HL-60/S4 treated with retinoic acid at 250 ng/mL for 4 days and 3 days (cell line): ENCODE results near the gene LSP1.

ENCODE experiments used
- in situ Hi-C: fragments of 300-500 bp; cut with MboI; formaldehyde crosslinking; loops from 2 replicates; pipeline ENCODE4 v1.7.0; 2022; ENCODE audit warnings: low sequenced_read_pairs

LSP1 gene

DNA sequence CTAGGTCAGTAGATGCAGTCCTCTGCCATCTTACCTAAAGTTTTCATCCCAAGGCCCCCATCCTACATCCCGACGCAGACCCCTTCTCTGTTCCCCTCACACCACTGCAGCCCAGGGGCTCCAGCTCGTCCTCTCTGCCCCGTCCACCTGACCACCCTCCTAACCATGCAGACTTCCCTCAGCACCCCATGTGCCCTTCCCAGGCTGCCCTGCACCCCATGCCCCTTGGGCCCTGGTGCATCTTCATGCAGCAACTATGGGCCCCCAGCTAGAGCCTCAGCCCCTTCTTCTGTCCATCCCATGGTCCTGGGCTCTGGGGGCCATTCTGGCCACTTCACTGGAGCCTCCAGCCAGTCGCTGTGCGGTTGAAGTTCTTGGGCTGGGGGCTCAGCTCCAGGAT is 35.9 kb downstream of the LSP1 start:
- in situ Hi-C loops, result no loop called here

- in situ Hi-C loops, result no loop called here
Measured at GRCh38 chr11:1889224-1889930, 36.5 kb downstream of the LSP1 start.

GRCh38 chr11:1889941-1890855 is 37.3 kb downstream of the LSP1 start:
- in situ Hi-C loops, result no loop called here

GRCh38 chr11:1890856-1891830 is 38.3 kb downstream of the LSP1 start:
- in situ Hi-C loops, result no loop called here

GRCh38 chr11:1891831-1892115 is 38.9 kb downstream of the LSP1 start, which contains the start of gene PRR33:
PRR33 (minus strand) TSS chr11:1891895; CDS start chr11:1890584, 1,311 bp downstream.
- in situ Hi-C loops, result no loop called here

- in situ Hi-C loops, result no loop called here
Measured at GRCh38 chr11:1892116-1892515, 39.2 kb downstream of the LSP1 start.

DNA sequence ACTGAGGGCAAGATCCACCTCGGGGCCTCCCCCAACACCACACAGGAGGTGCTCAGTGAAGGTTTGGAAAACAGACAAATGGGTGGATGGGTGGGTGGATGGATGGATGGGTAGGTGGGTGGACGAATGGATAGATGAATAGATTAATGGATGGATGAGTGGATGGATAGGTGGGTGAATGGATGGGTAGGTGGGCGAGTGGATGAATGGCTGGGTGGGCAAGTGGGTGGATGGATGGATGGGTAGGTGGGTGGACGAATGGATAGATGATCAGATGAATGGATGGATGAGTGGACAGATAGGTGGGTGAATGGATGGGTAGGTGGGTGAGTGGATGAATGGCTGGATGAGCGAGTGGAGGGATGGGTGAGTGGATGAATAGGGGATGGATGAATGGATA is 39.7 kb downstream of the LSP1 start:
- in situ Hi-C loops, result no loop called here

DNA sequence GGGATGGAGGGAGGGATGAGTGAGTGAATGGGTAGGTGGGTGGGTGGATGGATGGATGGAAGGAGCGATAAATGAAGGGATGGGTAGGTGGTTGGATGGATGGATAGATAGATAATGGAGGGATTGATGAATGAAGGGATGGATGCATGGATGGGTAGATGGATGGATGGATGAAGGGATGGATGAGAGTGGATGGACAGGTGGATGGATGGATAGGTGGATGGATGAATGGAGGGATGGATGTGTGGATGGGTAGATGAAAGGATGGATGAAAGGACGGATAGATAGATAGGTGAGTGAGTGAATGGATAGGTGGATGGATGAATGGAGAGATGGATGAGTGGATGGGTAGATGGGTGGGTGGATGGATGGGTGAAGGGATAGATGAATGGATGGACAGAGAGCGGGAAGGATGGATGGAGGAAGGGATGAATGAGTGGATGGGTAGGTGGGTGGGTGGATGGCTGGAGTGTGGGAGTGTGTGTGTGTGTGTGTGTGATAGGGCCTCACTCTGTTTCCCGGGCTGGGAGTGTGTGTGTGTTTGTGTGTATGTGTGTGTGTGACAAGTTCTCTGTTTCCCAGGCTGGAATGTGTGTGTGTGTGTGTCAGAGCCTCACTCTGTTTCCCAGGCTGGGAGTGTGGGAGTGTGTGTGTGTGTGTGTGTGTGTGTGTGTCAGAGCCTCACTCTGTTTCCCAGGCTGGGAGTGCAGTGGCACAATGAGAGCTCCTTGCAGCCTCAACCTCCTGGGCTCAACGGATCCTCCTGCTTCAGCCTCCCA is 40.9 kb downstream of the LSP1 start:
- in situ Hi-C loops, result no loop called here

DNA sequence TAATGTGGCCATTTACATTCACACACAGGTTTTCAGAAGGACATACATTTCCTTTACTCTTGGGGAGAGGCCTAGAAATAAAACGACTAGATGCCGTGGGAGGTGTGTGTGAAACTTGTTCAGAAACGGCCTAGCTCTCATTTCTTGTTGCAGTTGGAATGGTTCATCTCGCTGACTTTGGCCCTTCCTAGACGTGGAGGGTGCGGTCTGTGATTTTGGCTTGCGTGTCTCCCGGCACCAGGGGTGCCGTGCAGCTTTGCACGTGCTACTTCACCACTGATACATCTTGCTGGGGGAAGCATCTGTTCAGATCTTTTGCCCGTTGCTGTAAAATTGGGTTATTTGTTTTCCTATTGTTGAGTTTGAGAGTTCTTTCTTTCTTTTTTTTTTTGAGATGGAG is 41.9 kb downstream of the LSP1 start:
- in situ Hi-C loops, result no loop called here

- in situ Hi-C loops, result no loop called here
Measured at GRCh38 chr11:1896468-1896867, 43.6 kb downstream of the LSP1 start.

- in situ Hi-C loops, result no loop called here
Measured at GRCh38 chr11:1896923-1897322, 44.0 kb downstream of the LSP1 start.

GRCh38 chr11:1899090-1899489 is 46.2 kb downstream of the LSP1 start:
- in situ Hi-C loops, result no loop called here

DNA sequence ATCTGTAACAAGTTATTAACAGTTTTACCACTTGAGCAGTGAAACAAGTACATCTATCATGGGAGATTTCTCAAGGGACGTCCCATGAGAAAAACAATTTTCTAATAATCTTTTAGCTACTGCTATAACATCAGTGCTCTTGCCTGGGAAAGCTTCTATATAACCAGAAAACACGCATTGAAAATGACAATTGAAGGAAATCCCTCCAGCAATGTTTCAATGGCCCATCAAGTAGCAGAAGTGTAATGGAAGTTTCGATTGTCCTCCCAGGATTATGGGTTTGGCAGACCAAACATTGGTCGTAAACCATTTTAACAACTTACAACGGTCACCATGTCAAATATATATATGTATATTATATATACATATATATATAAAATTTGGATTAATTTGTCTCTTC is 46.8 kb downstream of the LSP1 start:
- in situ Hi-C loops, result no loop called here

- in situ Hi-C loops, result no loop called here
Measured at GRCh38 chr11:1906181-1906580, 53.3 kb downstream of the LSP1 start.

- in situ Hi-C loops, result no loop called here
Measured at GRCh38 chr11:1906611-1907423, 53.9 kb downstream of the LSP1 start.

DNA sequence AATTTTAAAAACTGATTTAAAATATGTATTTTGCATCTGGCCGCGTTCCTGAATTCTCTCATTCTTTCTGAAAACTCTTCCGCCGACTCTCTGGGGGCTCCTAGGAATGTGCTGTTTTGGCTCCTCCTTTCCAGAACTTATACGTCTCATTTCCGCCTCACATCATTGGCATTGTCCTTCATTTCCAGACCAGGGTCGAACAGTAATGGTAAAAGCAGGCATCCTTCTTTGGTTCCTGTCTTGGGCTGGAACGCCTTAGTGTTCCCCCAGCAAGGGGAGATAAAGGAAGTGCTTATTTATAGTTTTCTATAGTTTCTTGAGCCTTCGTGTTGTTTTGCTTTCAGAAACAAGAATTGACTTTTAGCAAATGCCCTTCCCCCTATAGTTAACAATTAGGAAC is 55.7 kb downstream of the LSP1 start:
- in situ Hi-C loops, result no loop called here

DNA sequence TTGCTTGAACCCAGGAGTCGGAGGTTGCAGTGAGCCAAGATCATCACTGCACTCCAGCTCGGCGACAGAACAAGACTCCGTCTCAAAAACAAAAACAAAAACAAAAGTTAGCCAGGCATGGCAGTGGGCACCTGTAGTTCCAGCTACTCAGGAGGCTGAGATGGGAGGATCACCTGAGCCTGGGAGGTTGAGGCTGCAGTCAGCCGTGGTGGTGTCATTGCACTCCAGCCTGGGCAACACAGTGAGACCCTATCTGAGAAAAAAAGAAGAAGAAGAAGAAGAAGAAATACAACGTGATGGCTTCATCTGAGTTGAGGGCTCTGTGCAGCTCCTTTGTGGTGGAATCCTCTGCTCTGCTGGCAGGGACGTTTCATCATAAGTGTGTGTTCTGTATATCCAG is 56.6 kb downstream of the LSP1 start:
- in situ Hi-C loops, result no loop called here

DNA sequence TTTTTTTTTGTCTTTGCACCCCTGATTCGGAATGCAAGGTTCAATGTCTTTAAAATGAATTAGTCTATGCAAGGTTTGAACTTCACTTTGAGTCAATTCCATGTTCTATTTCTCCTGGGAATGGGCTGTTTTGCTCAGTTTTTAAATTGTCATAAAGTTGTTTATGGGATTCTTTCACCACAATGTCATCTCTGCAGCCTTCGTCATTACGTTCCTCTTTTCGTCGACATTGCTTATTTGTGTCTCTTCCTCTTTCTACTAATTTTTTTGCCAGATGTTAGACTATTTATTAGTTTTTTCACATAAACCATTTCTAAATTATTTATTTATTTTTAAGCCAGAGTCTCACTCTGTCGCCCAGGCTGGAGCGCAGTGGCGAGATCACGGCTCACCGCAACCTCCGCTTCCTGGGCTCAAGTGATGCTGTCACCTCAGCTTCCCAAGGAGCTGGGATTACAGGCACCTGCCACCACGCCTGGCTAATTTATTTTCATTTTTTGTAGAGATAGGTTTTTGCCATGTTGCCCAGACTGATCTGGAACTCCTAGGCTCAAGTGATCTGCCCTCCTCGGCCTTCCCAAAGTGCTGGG is 59.5 kb downstream of the LSP1 start:
- in situ Hi-C loops, result no loop called here
